GM21447 (cell line): Measurements from ENCODE around the gene EML4.

Experiments used
- ATAC-seq: cut with Tn5 transposase; IDR thresholded peaks from one replicate; pipeline ENCODE4 v1.9.1; 2021; ENCODE audit not compliant: unreplicated experiment

Gene EML4

DNA sequence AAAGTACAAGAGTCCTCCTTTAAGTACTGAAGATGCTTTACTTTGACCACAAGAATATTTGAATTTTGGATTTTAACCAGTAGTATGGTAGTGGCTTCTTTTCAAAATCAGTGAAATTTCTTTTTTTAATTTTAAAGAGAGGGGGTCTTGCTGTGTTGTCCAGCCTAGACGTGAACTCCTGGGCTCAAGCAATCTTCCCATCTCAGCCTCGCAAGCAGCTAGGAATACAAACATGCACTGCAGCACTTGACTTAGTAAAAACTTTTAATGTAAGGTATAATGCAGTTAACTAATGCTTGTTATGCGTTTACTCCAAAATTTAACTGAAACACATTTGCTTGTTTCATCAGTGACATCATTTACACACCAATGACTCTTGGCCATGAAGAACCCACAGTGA lies 49.6 kb downstream of the EML4 start:
- no peak for ATAC-seq

DNA sequence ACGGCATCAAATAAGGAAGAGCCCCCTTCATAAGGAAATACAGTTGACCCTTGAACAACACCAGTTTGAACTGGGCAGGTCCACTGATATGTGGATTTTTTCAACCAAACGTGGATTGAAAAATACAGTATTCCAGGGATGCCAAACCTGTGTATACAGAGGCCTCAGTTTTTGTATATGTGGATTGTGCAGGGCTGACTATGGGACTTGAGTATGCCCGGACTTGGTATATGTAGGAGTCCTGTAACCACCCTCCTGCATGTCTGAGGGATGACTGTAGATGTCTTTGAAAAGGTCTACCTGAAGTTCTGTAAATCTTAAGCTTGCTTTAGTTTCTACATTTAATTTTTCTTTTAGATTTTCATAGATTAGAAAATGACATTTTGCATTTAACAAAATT lies 50.0 kb downstream of the EML4 start:
- no peak for ATAC-seq

DNA sequence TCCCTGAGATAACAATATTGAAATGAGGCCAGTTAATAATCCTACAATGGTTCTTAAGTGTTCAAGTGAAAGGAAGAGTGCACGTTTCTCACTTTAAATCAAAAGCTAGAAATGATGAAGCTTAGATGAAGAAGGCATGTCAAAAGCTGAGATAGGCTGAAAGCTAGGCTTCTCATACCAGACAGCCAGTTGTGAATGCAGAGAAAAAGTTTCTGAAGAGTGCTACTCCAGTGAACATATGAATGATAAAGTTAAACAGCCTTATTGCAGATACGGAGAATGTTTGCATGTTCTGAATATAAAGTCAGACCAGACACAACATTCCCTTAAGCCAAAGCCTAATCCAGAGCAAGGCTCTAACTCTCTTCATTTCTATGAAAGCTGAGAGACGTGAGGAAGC lies 51.4 kb downstream of the EML4 start:
- no peak for ATAC-seq

DNA sequence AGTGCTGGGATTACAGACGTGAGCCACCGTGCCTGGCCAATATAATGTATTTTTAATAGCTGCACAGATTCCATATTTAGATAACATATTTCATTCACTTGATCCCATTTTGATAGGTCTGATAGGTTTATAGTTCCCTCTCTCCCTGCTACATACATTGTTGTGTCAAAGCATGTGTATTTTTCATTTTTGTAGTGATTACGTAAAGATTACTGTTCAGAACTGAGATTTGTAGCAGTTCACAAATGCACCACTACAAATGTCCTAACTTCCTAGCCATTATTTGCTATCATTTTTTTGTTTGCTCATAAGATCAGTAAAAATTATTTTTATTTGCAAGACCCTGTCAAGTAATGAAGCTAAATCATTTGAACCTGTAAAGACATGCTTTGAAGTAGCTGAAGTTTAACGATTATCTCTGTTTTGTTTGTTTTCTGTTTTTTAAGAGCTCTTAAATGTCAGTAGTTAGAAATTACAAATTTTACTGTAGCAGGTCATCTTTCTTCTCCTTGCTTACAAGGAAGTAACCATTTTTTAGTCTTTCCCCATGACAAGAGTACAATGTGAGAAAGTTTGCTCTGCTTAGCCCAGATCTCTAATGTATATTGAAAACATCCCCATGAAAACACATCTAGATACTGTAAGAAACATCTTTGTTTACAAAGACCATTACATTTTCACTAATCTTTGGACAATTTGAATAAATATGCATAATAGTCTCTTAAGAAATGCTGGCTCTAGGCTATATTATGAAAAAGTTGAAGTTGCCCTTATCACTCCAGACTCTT lies 54.1 kb downstream of the EML4 start:
- ATAC-seq = no peak

DNA sequence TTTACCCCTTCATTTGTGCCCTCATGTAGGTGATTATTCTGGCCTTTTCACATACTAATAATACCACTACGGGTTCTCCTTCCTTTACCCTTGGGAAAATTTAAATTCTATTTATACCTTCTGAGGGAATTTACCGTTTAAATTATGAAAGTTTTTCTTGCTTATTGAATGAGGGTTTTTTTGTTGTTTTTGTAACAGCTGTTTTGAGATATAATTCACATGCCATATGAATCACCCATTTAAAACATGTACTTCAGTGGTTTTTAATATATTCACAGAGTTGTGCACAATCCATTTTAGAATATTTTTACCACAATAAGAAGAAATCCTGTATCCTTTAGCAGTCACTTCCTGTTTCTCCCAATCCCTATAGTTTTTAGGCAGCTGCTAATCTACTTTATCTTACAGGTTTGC lies 54.7 kb downstream of the EML4 start:
- no peak for ATAC-seq

DNA sequence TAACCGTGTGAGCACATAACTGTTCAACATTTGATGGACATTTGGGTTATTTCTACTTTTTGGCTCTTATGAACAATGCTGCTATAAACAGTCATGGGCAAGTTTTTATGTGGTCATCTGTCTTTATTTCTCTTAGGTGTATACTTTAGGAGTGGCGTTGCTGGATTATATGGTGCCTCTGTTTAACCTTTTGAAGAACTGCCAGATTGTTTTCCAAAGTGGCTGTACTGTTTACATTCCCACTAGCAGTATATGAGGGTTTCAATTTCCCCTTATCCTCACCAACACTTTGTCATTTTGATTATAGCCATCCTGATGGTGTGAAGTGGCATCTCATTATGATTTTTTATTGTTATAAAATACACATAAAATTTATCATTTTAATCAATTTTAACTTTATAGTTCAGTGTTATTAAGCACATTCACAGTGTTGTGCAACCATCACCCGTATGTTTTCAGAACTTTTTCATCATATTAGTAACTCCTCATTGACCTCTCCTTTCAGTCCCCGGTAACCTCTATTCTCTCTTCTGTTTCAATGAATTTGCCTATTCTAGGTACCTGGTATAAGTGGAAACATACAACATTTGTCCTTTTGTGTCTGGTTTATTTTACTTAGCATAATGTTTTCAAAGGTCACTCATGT lies 55.4 kb downstream of the EML4 start:
- ATAC-seq = no peak

DNA sequence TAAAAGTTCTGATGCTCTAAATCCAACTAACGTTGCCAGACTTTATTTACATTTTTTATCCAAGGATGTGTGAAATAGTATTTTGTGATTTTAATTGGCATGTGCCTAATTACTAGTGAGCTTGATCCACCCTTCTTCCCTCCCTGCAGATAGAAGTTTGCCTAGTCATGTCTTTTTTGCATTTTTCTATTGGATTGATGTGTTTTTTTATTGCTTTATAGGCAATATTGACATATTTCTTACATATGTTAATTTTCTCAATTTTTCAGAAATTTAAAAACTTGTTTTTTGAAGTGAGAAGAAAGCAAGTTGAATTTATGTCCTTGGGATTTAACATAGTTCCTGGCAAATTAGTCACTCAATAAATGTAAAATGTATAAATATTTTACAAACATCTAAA lies 56.4 kb downstream of the EML4 start:
- no peak for ATAC-seq

DNA sequence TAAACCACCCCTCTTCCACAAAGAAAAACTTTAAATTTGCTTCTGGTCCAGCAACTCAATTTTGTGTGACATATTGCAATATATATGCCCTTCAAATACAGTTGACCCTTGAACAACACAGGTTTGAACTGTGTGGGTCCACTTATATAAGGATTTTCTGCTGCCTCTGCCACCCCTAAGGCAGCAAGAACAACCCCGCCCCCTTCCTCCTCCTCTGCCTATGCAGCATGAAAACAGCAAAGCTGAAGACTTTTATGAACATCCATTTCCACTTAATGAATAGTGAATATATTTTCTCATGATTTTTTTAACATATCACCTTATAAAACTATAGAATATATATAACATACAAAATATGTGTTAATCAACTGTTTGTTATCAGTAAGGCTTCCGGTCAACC lies 58.3 kb downstream of the EML4 start:
- ATAC-seq = no peak

DNA sequence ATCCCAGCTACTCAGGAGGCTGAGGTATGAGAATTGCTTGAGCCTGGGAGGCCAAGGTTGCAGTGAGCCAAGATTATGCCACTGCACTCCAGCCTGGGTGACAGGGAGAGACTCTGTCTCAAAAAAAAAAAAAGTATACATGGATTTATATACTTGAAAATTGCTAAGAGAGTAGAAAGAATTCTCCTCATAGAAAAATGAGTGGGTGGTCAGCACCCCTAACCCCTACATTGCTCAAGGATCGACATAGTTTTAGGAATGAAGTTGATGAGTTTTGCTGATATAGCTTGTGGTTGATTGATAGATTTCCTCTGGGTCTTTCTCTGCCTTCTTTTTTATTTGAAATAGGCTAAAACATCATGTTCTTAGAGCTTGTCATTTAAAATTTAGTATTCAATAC lies 58.9 kb downstream of the EML4 start:
- ATAC-seq = no peak

DNA sequence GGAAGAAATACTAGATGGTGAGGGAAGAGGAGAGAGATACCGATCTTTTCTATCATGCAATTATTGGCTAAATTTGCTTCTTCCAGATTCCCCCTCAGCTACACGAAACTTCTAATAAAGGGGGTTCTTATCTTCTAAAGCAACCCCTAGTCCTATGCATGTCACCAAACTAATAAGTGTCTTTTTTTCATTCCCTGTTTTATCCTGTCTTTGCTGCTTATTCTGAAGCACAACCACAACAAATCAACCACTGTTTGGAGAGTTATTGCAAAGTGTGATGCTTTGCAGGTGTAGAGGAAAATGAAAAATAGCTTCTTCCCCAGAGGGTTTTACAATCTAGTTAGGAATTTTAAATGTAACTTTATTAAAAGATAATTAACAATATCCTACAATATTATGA lies 60.8 kb downstream of the EML4 start:
- ATAC-seq = no peak

DNA sequence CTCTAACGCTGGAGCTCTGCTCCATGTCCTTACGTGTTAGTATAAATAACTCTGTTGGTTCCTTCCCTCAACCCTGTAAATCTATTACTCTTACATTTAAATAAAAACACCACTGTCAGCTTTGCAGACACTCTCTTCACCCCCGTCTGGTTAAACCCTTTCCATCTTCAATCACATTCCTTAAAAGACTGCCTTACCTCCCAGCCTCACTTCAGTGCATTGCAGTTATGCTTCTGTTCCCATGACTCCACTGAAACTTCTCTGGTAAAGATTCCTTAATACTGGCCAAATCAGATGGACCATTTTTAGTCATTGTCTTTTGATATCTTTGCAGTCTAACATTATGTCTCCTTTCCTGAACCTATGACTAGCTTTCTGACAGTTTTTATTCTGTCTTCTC lies 61.7 kb downstream of the EML4 start:
- ATAC-seq = no peak

DNA sequence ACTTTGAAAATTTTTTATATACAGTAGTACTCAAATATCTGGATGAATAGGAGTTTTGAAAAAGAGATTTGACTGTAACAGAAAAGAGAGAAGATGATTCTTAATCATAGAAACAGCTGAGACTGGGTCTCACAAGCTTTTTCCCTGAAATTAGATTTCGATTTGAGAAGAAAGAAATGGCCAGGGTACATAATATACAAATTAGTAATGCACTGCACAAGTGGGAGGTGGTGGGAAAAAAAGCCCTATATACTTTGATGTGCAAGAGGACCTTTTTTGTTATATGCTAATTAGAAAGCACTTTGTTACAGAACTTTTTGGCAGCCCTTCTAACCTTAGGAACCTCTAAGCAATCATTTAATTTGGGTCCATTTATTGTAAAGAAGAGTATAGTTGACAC lies 62.9 kb downstream of the EML4 start:
- ATAC-seq = no peak

DNA sequence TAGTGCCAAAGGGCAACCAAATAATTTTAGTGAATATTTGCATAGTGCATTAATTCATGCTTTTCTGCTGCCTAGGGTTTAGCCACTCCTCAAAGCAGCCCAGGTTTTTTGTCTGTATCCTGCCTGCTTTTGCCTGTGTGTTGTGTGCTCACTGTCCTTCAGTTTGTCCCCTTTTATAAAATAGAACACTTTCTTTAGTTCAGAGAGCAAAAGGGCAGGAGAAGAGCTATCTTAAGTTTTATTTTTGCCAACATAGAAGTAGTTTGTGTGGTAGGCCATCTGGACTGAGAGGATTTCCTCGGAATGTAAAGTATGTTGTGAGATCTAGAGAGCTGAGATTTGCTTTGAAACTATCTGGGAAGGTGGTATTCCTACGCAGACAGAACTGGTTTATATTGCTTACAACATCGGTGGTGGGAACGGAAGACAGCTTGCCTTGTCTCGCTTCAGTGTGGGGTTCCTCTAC lies 64.9 kb downstream of the EML4 start:
- ATAC-seq = no peak

DNA sequence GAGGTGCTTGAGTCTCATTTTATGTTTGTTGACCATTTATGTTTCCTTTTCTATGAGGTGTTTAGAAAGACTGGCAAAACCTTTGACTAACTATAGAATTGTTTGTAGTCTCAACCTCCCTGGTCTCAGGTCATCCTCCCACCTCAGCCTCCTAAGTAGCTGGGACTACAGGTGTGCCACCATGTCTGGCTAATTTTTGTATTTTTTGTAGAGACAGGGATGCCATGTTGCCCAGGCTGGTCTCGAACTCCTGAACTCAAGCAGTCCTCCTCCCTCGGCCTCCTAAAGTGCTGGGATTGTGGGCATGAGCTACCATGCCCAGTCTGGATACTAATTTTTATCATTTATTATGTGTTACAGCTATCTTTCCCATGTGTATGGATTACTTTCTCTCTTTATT lies 67.8 kb downstream of the EML4 start:
- no peak for ATAC-seq

DNA sequence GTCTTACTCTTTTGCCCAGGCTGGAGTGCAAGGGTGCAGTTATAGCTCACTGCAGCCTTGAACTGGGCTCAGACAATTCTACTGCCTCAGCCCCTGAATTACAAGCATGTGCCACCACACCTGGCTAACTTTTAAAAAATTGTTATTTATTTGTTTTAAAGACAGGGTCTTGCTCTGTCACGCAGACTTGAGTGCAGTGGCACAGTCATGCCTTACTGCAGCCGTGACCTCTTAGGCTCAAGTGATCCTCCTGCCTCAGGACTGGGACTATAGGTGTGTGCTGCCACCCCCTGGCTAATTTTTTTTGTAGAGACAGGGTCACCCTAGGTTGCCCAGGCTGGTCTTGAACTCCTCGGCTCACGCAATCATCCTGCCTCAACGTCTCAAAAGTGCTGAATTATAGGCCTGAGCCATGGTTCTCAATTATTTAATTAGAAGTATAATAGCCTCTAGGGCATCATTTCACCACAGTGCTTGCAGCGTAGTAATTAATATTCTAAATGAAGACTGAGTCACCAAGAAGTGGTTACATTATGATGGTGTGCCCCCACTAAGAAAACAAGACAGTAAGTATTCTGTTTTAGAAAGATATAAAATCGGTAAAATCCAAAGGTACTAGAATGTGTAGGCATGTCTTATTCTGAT lies 69.6 kb downstream of the EML4 start:
- no peak for ATAC-seq

DNA sequence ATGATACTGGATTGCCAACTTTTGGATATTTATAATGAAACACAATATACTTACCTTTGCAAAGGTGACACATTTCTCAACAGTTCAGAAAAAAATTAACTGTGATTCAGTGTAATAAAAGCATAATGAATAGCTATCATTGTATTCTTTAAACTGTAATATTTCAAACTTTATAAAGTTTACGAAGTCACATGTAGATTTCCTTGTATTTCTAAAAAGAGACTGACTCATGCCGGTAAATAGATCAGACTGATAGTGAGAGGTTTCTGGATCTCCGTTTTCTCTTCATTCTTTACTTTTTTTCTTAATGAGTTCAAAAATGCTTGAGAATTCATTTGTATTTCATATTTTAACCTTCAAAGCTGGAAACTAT lies 70.1 kb downstream of the EML4 start:
- no peak for ATAC-seq

DNA sequence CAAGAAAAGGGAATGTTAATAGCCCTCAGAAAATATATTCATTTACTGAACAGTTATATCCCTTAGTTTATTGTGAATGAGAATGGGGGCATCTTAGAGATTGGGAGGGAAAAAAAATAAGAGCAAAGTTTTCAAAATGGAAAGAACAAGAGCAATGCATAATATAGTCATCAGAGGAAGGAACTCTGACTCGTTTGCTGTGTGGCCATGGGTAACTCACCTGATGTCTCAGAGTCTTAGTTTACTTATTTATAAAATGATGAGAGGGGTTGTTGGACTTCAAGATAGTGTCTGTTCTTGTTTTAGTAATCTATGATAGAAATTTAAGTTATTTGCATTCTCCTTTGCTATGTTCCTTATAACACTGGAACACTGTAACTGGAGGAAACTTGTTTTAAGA lies 70.7 kb downstream of the EML4 start:
- ATAC-seq = no peak

DNA sequence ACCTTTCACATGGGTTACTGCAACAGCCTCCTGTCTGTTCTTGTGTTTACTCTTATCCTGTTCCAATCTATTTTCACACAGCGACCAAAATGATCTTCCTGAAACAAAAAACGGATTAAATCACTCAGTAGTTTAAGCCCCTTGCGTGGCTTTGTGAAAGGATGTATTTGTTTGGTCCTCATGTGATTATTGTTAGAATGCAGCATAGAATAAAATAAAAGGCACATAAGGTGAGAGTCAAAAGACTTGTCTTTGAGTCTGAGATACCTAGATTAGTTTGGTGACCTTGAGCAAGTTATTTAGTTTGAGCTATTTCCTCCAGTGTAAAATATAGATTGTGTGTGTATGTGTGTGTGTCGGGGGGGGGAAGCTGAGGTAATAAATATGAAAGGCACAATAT lies 72.4 kb downstream of the EML4 start:
- no peak for ATAC-seq

DNA sequence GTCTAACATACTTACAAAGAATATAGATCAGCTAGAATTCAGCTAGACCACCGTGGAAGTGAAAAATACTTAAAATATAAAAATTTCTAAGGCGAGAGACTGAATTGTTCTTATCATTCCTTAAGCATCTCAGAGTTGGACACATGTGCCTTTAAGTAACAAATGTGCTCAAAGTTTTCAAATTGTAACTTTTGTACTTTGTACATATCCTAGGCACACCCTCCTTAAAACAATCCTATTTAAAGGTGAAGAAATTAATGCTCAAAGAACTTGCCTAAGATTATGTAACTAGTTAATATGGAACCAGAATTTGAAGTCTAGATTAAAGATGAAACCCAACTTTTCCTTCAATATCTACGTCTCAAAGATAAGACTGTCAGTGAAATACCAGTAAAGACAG lies 74.1 kb downstream of the EML4 start:
- no peak for ATAC-seq

DNA sequence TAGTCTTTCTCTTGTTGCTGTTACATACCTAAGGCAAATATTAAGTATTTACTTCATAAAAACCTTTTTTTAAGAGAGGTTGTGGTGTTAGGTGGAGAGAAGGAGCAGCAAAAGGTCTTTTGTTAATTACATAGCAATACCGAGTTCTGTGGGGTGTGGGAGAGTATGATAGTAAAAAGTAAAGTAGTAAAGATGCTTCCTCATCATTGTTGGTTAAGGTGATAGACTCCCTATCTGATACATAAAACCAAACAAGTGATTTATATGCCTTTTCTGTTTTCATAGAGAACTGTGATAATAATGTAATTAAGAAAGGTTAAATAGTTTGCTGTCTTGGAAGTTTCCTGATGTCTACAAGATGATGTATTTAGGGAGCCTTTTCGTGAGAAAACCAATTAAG lies 75.4 kb downstream of the EML4 start:
- ATAC-seq = no peak

DNA sequence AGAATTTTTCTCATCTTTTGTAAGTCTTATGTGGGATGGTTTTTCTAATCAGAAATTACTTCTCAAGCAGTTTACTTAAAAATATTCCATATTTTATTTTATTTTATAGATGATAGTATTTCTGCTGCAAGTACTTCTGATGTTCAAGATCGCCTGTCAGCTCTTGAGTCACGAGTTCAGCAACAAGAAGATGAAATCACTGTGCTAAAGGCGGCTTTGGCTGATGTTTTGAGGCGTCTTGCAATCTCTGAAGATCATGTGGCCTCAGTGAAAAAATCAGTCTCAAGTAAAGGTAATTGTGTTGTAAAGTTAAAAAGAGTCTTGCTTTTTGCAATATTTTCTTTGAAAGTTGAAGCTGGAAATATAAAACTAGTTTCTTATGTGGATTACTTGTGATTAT lies 76.2 kb downstream of the EML4 start:
- ATAC-seq = no peak

DNA sequence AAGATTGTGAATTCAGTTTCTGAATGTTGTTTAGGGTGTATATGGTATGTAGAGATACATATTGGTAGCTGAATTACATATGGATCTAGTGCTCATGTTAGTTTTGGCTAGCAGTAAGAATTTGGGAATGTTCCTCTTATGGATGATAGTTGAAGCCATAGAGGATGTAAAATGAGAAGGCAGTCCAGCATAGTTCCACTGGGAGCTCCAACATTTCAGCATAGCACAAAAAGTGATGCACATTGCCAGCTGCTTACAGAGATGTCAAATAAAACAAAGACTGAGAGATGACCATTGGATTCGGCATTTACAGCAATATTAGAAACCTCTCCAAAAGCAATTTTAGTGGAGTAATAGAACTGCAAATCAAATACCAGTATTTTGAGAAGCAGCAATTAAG lies 77.4 kb downstream of the EML4 start:
- no peak for ATAC-seq
